H4 (cell line): ENCODE results near the gene POPDC3. TPM values are rescaled to one million over a fixed set of nuclear protein-coding genes. Genes with fewer than 3 reads are reported as not detected.

Experiments used
- DNase-seq: peaks from one replicate; pipeline ENCODE4 v3.0.0-alpha.2; 2015; ENCODE audit warnings: low spot score
- total RNA-seq: library from RNA; depleted of rRNA; stranded (reverse); fragments of >200 nt; shearing (Covaris generic); gene quantifications from 2 replicates; pipeline ENCODE4 v1.2.3, GENCODE V29; 2014; rRNA removed

Gene POPDC3
- total RNA-seq, 1 experiment from 2014 or later = 42.4 TPM

- DNase-seq = no peak
Measured at GRCh38 chr6:105152880-105153279, 26.9 kb downstream of the POPDC3 start.

DNA sequence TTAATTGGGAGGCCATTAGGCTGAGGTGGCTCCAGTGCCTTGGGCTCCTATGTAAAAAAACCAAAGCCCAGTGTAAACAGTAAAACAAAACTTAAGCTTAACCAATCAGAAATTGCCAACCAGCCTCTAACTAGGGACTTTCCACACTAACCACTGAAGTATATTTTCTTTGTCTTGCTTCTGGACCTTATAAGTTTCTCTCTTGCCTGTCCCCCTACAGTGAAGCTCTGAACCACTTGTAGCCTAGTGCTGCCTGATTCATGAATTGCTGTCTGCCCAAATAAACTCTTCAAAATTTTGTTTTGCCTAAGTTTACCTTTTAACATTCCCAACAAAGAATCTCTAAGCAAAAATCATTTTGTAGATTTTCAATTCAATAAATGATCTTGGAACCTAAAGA lies 28.2 kb downstream of the POPDC3 start:
- no peak for DNase-seq

- DNase-seq = no peak
Measured at GRCh38 chr6:105138141-105138540, 41.7 kb downstream of the POPDC3 start.

GRCh38 chr6:105137388-105137787 lies 42.4 kb downstream of the POPDC3 start:
- no peak for DNase-seq

DNA sequence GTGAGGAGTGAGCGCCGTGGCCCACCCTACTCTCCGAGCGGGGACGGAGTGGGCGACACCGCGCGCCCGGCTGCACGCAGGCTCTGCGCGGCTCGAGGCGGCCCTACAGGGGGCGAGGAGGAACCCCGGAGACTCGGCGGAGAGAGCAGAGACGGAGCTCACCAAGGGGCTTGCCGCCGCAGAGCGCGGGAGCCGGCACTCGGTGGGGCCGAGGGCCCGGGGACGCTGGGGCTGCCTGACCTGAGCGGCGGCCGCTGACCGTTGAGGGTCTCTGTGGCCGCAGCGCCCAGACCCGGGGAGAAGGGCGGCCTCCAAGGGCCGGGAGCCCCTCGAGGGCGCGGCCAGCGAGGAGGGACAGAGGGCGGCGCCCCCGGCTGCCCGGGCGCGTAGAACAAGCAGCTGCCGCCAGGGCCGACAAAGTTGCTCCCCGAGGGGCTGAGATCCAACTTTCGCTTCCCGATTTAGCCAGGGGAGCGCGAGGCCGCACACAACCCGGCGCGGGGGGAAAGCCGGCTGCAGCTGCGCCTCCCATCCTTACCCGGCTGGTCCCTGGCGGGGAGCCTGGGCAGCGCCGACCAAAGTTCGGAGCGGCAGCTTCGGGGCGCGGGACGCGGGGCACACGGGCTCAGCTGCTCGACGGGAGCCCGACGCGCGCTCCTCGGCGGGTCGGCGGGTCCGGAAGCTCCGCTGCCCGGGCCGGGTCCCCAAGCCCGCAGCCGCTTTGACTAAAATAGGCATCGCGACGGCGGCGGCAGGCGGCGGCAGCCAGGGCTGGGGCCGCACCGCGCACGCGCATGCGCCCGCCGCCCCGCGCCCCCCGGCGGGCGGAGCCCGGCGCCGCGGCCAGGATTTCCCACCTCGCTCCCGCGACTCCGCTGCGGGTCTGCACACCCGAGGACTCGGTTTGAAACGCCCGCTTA lies 43.1 kb downstream of the POPDC3 start:
- peak; percentile 7 for DNase-seq

- no peak for DNase-seq
Measured at GRCh38 chr6:105135907-105136430, 43.8 kb downstream of the POPDC3 start.

DNA sequence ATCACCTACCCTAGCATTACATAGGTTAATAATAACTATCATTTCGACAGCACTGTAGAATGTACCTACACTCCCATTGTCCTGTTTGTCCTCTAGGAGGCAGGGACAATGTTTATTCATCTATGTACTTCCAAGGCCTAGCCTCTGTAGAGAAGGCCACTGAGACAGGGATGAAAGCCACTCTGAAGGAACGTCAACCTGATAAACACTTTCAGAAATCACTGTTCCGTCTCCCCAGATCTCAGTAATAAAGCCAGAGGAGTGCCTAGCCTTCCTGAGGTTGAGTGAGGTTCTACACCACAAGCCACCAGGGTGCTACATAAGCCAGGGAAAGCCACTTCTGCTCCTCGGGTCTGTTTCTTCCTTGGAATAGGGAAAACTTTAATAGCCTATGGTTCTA lies 44.8 kb downstream of the POPDC3 start:
- DNase-seq = no peak

GRCh38 chr6:105122717-105123116 lies 57.1 kb downstream of the POPDC3 start:
- no peak for DNase-seq

- DNase-seq = no peak
Measured at GRCh38 chr6:105121981-105122380, 57.8 kb downstream of the POPDC3 start.

DNA sequence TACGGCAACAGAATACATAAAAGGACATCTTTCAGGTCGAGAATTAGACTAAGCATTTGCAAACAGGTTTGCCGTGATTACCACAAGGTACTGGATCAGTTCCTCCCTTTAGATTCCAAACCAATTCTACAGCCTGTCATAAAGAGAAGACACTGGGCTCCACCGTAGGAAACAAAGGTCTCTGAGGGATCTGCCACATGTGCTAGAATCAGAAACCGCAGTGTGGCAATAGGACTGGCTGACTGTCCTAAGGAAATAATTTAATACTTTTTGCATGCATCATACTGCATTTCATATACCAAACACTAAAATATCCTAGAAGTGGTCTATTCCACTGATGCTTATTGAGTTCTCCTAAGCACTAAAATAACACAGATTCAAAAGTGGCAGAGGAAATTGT lies 59.2 kb downstream of the POPDC3 start:
- DNase-seq = no peak

DNA sequence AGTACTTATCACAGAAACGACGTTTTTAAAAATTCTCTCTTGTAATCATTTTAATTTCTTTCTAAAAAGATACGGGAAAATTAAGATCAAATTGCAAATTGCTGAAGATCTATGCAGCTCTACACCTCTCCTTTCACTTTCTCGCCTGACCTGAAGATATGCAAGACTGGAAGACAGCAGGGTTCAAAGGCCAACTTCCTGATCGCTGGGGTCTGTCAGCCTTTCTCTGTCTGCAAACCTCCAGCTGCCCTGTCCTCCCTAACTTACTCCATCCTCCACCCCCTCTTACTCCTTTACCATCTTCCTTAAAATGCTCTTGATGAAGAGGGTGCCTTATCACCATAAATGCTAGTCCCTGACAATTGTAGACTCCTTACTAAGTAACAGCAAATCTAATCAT lies 63.7 kb downstream of the POPDC3 start:
- no peak for DNase-seq

- no peak for DNase-seq
Measured at GRCh38 chr6:105113422-105113821, 66.4 kb downstream of the POPDC3 start.

GRCh38 chr6:105112577-105112976 lies 67.2 kb downstream of the POPDC3 start:
- DNase-seq = no peak

- DNase-seq = no peak
Measured at GRCh38 chr6:105111871-105112270, 67.9 kb downstream of the POPDC3 start.

- DNase-seq = no peak
Measured at GRCh38 chr6:105111105-105111504, 68.7 kb downstream of the POPDC3 start.

DNA sequence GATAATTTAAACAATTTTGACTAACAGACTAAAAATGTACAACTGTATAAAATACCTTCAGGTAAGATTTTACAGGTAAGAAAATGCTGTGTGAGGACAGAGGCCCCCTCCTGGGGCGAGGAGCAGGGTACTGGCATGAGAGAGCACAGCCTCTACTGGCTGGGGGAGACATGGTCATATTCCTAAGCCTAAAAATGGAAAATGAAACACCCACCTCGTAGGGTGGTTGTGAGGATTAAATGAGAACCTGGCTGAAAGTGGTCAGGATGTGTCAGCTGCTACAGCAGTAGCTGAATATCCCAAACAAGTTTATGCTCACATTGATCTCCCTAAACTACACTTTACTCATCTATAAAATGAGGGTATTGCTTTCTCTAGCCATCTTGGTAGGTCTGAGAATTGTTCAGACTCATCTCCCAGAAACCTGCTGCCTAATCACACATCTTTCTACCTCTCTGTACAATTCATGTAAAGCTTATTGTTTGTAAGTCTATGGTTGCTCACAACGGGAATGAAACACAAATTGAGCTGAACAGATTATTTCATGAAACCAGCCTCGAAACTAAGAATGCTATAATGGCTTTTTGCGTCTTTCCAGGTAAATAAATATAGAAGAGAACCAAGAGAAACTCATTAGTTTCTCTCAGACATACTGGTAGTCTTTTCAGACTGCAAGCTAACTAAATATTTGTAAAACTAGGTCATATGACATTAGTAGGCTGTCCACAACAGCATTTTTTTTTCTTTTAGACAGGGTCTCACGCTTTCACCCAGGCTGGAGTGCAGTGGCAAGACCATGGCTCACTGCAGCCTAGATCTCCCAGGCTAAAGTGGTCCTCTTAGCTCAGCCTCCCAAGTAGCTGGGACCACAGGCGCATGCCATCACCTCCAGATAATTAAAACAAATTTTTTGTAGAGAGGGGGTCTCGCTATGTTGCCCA lies 69.6 kb downstream of the POPDC3 start:
- no peak for DNase-seq

GRCh38 chr6:105108631-105109262 lies 71.1 kb downstream of the POPDC3 start:
- no peak for DNase-seq

Other genes with a start within 250 kb of the POPDC3 start
- not detected in 2 replicates for gene LIN28B, start 222.9 kb downstream of the POPDC3 start, total RNA-seq
- gene PREP, start 223.1 kb upstream of the POPDC3 start, total RNA-seq = 10.5 and 12.2 TPM in 2 replicates